ENCODE data around the gene MBTPS1.
A peak's percentile ranks its signal among the peaks of the same experiment; 100 is the strongest.

The MBTPS1 gene

GRCh38 chr16:84155771-84156170, 39.0 kb upstream of the MBTPS1 start:
- no peak for TF ChIP-seq CTCF (IDR thresholded peaks at IDR 0.05)
- no peak for TF ChIP-seq ZFX (IDR thresholded peaks at IDR 0.05; ENCODE audit: borderline replicate concordance)

GRCh38 chr16:84155226-84155625, 38.5 kb upstream of the MBTPS1 start:
- TF ChIP-seq ZFX (IDR thresholded peaks at IDR 0.05; ENCODE audit: borderline replicate concordance), result no peak
- TF ChIP-seq CTCF (IDR thresholded peaks at IDR 0.05), result no peak
- H3K27ac ChIP-seq, result no peak overlapping the region

More at GRCh38 chr16:84155771-84156170, 39.0 kb upstream of the MBTPS1 start:
- H3K27ac ChIP-seq, result no peak overlapping the region

- no peak overlapping the region for H3K27ac ChIP-seq
- no peak for TF ChIP-seq ZFX (IDR thresholded peaks at IDR 0.05; ENCODE audit: borderline replicate concordance)
- TF ChIP-seq CTCF (IDR thresholded peaks at IDR 0.05), result no peak
Observed at GRCh38 chr16:84153660-84154214, 37.0 kb upstream of the MBTPS1 start.

- no peak for TF ChIP-seq CTCF (IDR thresholded peaks at IDR 0.05)
- TF ChIP-seq ZFX (IDR thresholded peaks at IDR 0.05; ENCODE audit: borderline replicate concordance), result no peak
- H3K27ac ChIP-seq, result no peak overlapping the region
Observed at GRCh38 chr16:84150926-84151325, 34.2 kb upstream of the MBTPS1 start.

GRCh38 chr16:84144859-84145639, 28.3 kb upstream of the MBTPS1 start, which contains the start of the genes DNAAF1 and HSDL1:
DNAAF1 (plus strand) TSS chr16:84145308; CDS start chr16:84145441, 133 bp downstream.
HSDL1 (minus strand) TSS chr16:84145177; CDS start chr16:84131321, 13,856 bp downstream.
- TF ChIP-seq CTCF (IDR thresholded peaks at IDR 0.05) (peak; percentile 27), ZFX (IDR thresholded peaks at IDR 0.05; ENCODE audit: borderline replicate concordance) (no peak)
- H3K27ac ChIP-seq, result peak within 1 kb of the TSS; percentile 50

GRCh38 chr16:84144209-84144858, 27.6 kb upstream of the MBTPS1 start:
- peak overlapping the region; percentile 50 for H3K27ac ChIP-seq
- TF ChIP-seq ZFX (IDR thresholded peaks at IDR 0.05; ENCODE audit: borderline replicate concordance) (no peak), CTCF (IDR thresholded peaks at IDR 0.05) (no peak)

All from 22Rv1 (cell line).